GM12878 (cell line): ENCODE data around the gene PLXND1. TPM values are rescaled to one million over a fixed set of nuclear protein-coding genes. Genes with fewer than 3 reads are reported as not detected.

Experiments used
- ATAC-seq: fragments of 200-7000 bp; cut with Tn5 transposase; 3 replicates; pipeline ENCODE4 v1.9.1; 2020; ENCODE audit warnings: mild to moderate bottlenecking, moderate library complexity
- BruUV-seq: library from RNA; stranded (reverse); fragments of 400-500 nt; replicated peaks from 2 replicates; lab custom pipeline; 2021; lab: Mats Ljungman, UMichigan
- CTCF ChIA-PET: fragments of 300-600 bp; sonication (Branson Sonifier 250); formaldehyde crosslinking; extraction: SDS; loops from one replicate; lab custom pipeline; 2021; ENCODE audit warnings: inconsistent platforms; lab: Yijun Ruan, JAX
- POLR2A ChIA-PET: fragments of 350-600 bp; formaldehyde crosslinking; extraction: SDS; loops from one replicate; lab custom pipeline; 2021; ENCODE audit warnings: inconsistent platforms; lab: Charles Lee
- RAD21 ChIA-PET: fragments of 300-600 bp; sonication (Branson Sonifier 250); formaldehyde crosslinking; loops from one replicate; lab custom pipeline; 2023; ENCODE audit warnings: antibody characterized with exemption; ENCODE audit not compliant: unreplicated experiment; lab: Charles Lee
- SMC1A ChIA-PET: fragments of 300-600 bp; sonication (Branson Sonifier 250); formaldehyde crosslinking; loops from one replicate; lab custom pipeline; 2023; ENCODE audit not compliant: unreplicated experiment, uncharacterized antibody; lab: Charles Lee
- DNase-seq: peaks from one replicate; pipeline ENCODE4 v3.0.0-alpha.2; 2011; ENCODE audit warnings: low read depth, low spot score
- FAIRE-seq: peaks from 3 replicates; lab custom pipeline; 2011; peaks lifted over from hg19 to GRCh38; lab: Jason Lieb, UNC
- H2AFZ ChIP-seq: 2 replicates; pipeline ENCODE4 v1.6.0; 2011; ENCODE audit warnings: low read depth, low read length, control low read depth; ENCODE audit not compliant: control insufficient read depth
- H3K27ac ChIP-seq: 2 replicates; pipeline ENCODE4 v1.5.1; 2011; ENCODE audit warnings: control low read depth; ENCODE audit not compliant: control insufficient read depth, insufficient read depth
- H3K27me3 ChIP-seq, 2 experiments: replicated peaks in 1 of 2; 2 replicates each; pipeline versions ENCODE4 v1.6.0 to v1.6.1; 2011; ENCODE audit warnings: low read length in 1 of 2; ENCODE audit not compliant: control insufficient read depth in 2 of 2, insufficient read depth in 2 of 2
- H3K36me3 ChIP-seq, 2 experiments: 2 replicates each; pipeline ENCODE4 v1.5.1; 2011; ENCODE audit warnings: low read length in 1 of 2; ENCODE audit not compliant: control insufficient read depth in 2 of 2, insufficient read depth in 2 of 2
- H3K4me1 ChIP-seq: 2 replicates; pipeline ENCODE4 v1.6.1; 2011; ENCODE audit warnings: mild to moderate bottlenecking, low read length, moderate library complexity, mixed read lengths; ENCODE audit not compliant: control insufficient read depth, insufficient read depth
- H3K4me2 ChIP-seq: 2 replicates; pipeline ENCODE4 v1.6.0; 2011; ENCODE audit warnings: control low read depth; ENCODE audit not compliant: control insufficient read depth, insufficient read depth
- H3K4me3 ChIP-seq: fragments of 200-600 bp; sonication (generic); 2 replicates; pipeline ENCODE4 v1.5.1; 2016
- H3K79me2 ChIP-seq: 2 replicates; pipeline ENCODE4 v1.6.0; 2011; ENCODE audit warnings: low read length; ENCODE audit not compliant: control insufficient read depth, insufficient read depth
- H3K9ac ChIP-seq: 2 replicates; pipeline ENCODE4 v1.8.0; 2011; ENCODE audit warnings: low read length, control low read depth, mixed read lengths; ENCODE audit not compliant: control insufficient read depth, insufficient read depth
- H3K9me3 ChIP-seq: replicated peaks from 3 replicates; pipeline ENCODE4 v1.5.1; 2011; ENCODE audit warnings: mild to moderate bottlenecking, low read length; ENCODE audit not compliant: control insufficient read depth, insufficient read depth
- H4K20me1 ChIP-seq: 2 replicates; pipeline ENCODE4 v1.6.0; 2011; ENCODE audit not compliant: control insufficient read depth, insufficient read depth
- ATF2 ChIP-seq: IDR thresholded peaks from 2 replicates; pipeline ENCODE4 v1.6.1; 2012; ENCODE audit warnings: low read length, inconsistent platforms
- CTCF ChIP-seq, 3 experiments: IDR thresholded peaks in 2 of 3; conservative IDR thresholded peaks in 1 of 3; 2 replicates each; pipeline ENCODE4 v1.5.1; 2011; ENCODE audit warnings: low read depth in 3 of 3, low read length in 3 of 3, mild to moderate bottlenecking in 3 of 3, control low read depth in 2 of 3, moderate library complexity in 2 of 3, inconsistent platforms in 1 of 3, mixed read lengths in 1 of 3; ENCODE audit not compliant: control insufficient read depth in 2 of 3, insufficient read depth in 1 of 3; ENCODE audit errors: extremely low read depth in 1 of 3
- KLF5 ChIP-seq: fragments of 450-650 bp; IDR thresholded peaks from 2 replicates; pipeline ENCODE4 v1.6.1; 2014; ENCODE audit warnings: mild to moderate bottlenecking; ENCODE audit not compliant: partially characterized antibody
- NR2C2 ChIP-seq: IDR thresholded peaks from 2 replicates; pipeline ENCODE4 v1.6.1; 2011; ENCODE audit warnings: borderline replicate concordance, low read depth; ENCODE audit not compliant: control insufficient read depth, insufficient read length
- ZSCAN29 ChIP-seq: fragments of 450-650 bp; IDR thresholded peaks from 2 replicates; pipeline ENCODE4 v1.6.1; 2017; ENCODE audit warnings: mild to moderate bottlenecking, moderate library complexity
- WGBS: methylation state at CpG from one replicate; pipeline ENCODE4 v1.1.6; 2016; ENCODE audit warnings: low lambda C conversion rate; ENCODE audit not compliant: insufficient replicate concordance, insufficient coverage; ENCODE audit errors: missing lambda C conversion rate; 5-methylcytosine and 5-hydroxymethylcytosine counted together
- in situ Hi-C: fragments of 300-500 bp; cut with MboI; formaldehyde crosslinking; loops from 9 replicates; pipeline ENCODE4 v1.14.3; 2018; ENCODE audit warnings: mixed read lengths
- intact Hi-C: fragments of 100-400 bp; cut with micrococcal nuclease; formaldehyde crosslinking; loops from one replicate; pipeline ENCODE4 v1.14.2; 2022; ENCODE audit not compliant: unreplicated experiment
- polyA plus RNA-seq, 11 experiments: library from polyadenylated mRNA; depleted of rRNA in 4 of 11; unstranded in 6 of 11; stranded (reverse) in 5 of 11; fragments of >200 nt; fragmentation: Nextera tagmentation in 4 of 11; fragmentation: Illumina TruSeq in 1 of 11; extraction: Ambion mirVana in 4 of 11; extraction: Trizol in 1 of 11; gene quantifications; 1 replicate in 1 of 11; 2 replicates in 10 of 11; pipeline versions ENCODE4 v1.2.1 to v1.2.3, GENCODE V29; 2011 to 2016; ENCODE audit warnings: inconsistent platforms in 2 of 11, missing spikeins in 2 of 11, low read depth in 1 of 11
- total RNA-seq, 4 experiments: library from RNA; depleted of rRNA in 3 of 4; stranded (reverse); fragments of >200 nt in 3 of 4; fragmentation: Illumina TruSeq in 1 of 4; extraction: Trizol in 1 of 4; gene quantifications; 2 replicates each; pipeline versions ENCODE4 v1.2.1 to v1.2.3, GENCODE V29; 2013 to 2021

The PLXND1 gene
- total and polyA plus RNA-seq, 10 of the 15 experiments (the other 5 are each of a cell fraction or from before 2014, with no cell fraction given) = 0.01 to 2.3 (median 0.72) TPM; not detected in 7

GRCh38 chr3:129602730-129603560, 3.5 kb downstream of the PLXND1 start:
- no peaks in the 10 kb centered on the region for H3K36me3 ChIP-seq
- no TSS peak for BruUV-seq
- H3K4me1 ChIP-seq = no peaks in the 10 kb centered on the region
- no peaks in the 10 kb centered on the region for H3K9me3 ChIP-seq
- H3K4me3 ChIP-seq = no peak overlapping the region
- H3K9ac ChIP-seq = no peak overlapping the region
- 69% methylated on average over 15 of the region's 15 CpGs for WGBS
- no peak for TF ChIP-seq ZSCAN29
- TF ChIP-seq CTCF (IDR thresholded peaks at IDR 0.05 in 2 of 3, conservative IDR thresholded peaks at IDR 0.05 in 1 of 3; ENCODE audit: control insufficient read depth in 2 of 3, extremely low read depth in 1 of 3, insufficient read depth in 1 of 3, low read depth in 3 of 3, low read length in 3 of 3) = no peak
- TF ChIP-seq ATF2 = no peak
- no peak for TF ChIP-seq KLF5
- no peak for TF ChIP-seq NR2C2
- TF ChIP-seq, all 136 proteins: peak for 0
- ChIA-PET RAD21 (interaction anchor here (0.6 kb wide), 1 partner anchor 60 kb away, joined by 3 read pairs; no protein-coding TSS in a partner anchor), POLR2A (no interaction called here), SMC1A (interaction anchor here (0.6 kb wide), 2 partner anchors 24 to 159 kb away, joined by 3 read pairs; no protein-coding TSS in a partner anchor), CTCF (no interaction called here)
- DNase-seq = no peak
- ATAC-seq = no peak
- no peak overlapping the region for H3K27ac ChIP-seq
- H3K79me2 ChIP-seq = no peaks in the 10 kb centered on the region
- in situ Hi-C loops = no loop called here
- no peak overlapping the region for H2AFZ ChIP-seq
- peaks cover 8 to 17% of the 10 kb centered on the region in 2 experiments; a peak in 3 of 4 replicates for H3K27me3 ChIP-seq
- no peaks in the 10 kb centered on the region for H4K20me1 ChIP-seq
- no peak overlapping the region for H3K4me2 ChIP-seq
- FAIRE-seq = no peak
- intact Hi-C loops = no loop called here
